22Rv1 (cell line): ENCODE measurements around the gene BMP7.

ENCODE experiments used
- CTCF ChIP-seq: fragments of 450-650 bp; IDR thresholded peaks from 2 replicates; pipeline ENCODE4 v1.5.1; 2017; ENCODE audit warnings: mild to moderate bottlenecking
- ZFX ChIP-seq: fragments of 450-650 bp; IDR thresholded peaks from 2 replicates; pipeline ENCODE4 v1.6.1; 2017; ENCODE audit warnings: antibody characterized with exemption, borderline replicate concordance

DNA sequence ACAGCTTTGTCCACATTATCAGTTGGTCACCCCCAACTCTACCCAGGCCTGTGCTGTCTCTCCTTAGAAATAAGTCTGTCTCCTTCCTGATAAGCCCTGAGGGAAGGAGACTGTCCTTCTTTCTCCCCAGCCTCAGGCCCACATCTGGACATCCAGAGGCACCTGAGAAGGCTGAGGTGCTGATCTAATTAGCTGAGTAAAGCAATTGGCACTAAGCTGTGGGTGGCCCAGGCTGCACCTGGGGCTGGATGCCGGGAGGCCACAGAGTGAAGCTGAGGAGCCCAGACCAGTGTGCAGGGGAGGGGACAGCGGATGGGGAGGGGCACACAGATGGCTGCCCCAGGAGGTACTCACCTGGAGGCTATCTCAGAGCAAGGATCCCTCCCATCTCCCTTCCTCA lies 26.2 kb upstream of the BMP7 start:
- no peak for TF ChIP-seq CTCF
- no peak for TF ChIP-seq ZFX
